ENCODE data around the gene KIF5C. TPM values are rescaled to one million over a fixed set of nuclear protein-coding genes. Genes with fewer than 3 reads are reported as not detected.
"Not testable (repeated sequence)": the region's sequence is repeated elsewhere in the genome, so short reads cannot be mapped to it uniquely, and the experiment has no call there.

KIF5C gene
- total RNA-seq, 6 donors from 2014 or later, result 0.44 to 1.6 (median 0.85) TPM

DNA sequence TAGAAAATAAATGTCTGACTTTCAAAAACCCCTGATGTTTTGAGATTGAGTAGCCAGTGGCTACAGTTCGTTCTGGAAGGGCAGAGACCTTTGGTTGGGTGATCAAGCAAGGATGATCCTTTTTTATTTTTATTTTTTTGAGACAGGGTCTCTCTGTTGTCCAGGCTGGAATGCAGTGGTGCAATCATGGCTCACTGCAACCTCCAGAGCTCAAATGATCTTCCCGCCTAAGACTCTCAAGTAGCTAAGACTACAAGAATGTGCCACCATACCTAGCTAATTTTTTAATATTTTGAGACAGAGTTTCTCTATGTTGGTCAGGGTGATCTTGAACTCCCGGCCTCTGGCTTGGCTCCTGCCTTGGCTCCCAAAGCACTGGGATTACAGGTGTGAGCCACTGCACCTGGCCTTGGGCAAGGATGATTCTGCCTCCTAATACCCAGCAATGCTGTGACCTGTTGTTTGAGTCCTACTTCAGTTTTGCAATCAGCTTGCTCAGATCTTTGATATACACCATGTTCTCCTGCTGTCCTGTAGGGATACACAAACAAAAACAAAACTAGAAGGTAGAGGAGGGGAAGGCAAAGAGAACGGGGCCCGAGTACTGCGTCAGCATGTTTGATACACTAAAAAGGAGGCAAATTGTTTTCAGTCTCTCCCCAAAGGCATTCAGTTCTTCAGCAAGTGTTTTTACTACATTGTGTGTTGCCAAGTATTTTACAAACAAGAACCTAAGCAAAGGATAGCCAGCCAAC, 104.3 kb downstream of the KIF5C start:
- H3K4me3 ChIP-seq, result no peak overlapping the region
- no peaks in the 10 kb centered on the region for H3K27me3 ChIP-seq
- peaks cover 0 to 5% (median 1%) of the 10 kb centered on the region in 4 donors for H3K4me1 ChIP-seq
- no peak overlapping the region for H3K27ac ChIP-seq
- DNase-seq, result no peak
- no peaks in the 10 kb centered on the region for H3K36me3 ChIP-seq
- TF ChIP-seq CTCF (IDR thresholded peaks at IDR 0.05) (no peak), EP300 (IDR thresholded peaks at IDR 0.05) (no peak), POLR2AphosphoS5 (IDR thresholded peaks at IDR 0.05) (no peak), POLR2A (IDR thresholded peaks at IDR 0.05) (no peak)
- 78 to 81% methylated on average over 6 of the region's 6 CpGs for WGBS, 2 donors
- H3K9me3 ChIP-seq, result no peaks in the 10 kb centered on the region
- ATAC-seq (ENCODE audit: low FRiP score in 2 of 2), result no peak

- Histone ChIP-seq H3K4me1 (peaks cover 0 to 5% (median 1%) of the 10 kb centered on the region in 4 donors), H3K36me3 (no peaks in the 10 kb centered on the region), H3K9me3 (no peaks in the 10 kb centered on the region), H3K4me3 (no peak overlapping the region), H3K27ac (no peak overlapping the region), H3K27me3 (no peaks in the 10 kb centered on the region)
- TF ChIP-seq POLR2AphosphoS5 (IDR thresholded peaks at IDR 0.05) (no peak), CTCF (IDR thresholded peaks at IDR 0.05) (no peak)
- ATAC-seq (ENCODE audit: low FRiP score in 2 of 2) (no peak), DNase-seq (no peak)
- WGBS, 2 donors, result 34 to 37% methylated on average over 4 of the region's 4 CpGs
Measured at GRCh38 chr2:148979919-148980277, 104.9 kb downstream of the KIF5C start.

GRCh38 chr2:148980496-148980895, 105.5 kb downstream of the KIF5C start:
- not testable (repeated sequence) for H3K27ac ChIP-seq; H3K27me3 ChIP-seq; H3K4me3 ChIP-seq; H3K36me3 ChIP-seq; ATAC-seq (ENCODE audit: low FRiP score in 2 of 2); H3K9me3 ChIP-seq; H3K4me1 ChIP-seq; DNase-seq
- 86 to 89% methylated on average over 3 of the region's 3 CpGs for WGBS, 2 donors

DNA sequence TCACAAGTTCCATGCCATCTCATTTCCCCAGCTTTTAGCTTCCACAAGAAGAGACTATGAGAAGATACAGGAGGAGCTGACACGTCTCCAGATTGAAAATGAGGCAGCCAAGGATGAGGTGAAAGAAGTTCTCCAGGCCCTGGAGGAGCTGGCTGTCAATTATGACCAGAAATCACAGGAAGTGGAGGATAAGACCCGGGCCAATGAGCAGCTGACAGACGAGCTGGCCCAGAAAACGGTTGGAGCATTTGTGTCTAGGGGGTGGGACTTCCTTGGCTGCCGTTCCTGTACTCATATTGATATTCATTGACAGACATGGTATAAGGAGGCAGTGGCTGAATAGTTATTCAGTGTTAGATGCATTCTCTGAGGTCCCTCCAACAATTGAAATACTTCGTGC, 106.3 kb downstream of the KIF5C start:
- H3K27ac ChIP-seq, result no peak overlapping the region
- no peaks in the 10 kb centered on the region for H3K27me3 ChIP-seq
- no peak overlapping the region for H3K4me3 ChIP-seq
- ATAC-seq (ENCODE audit: low FRiP score in 2 of 2), result no peak
- no peaks in the 10 kb centered on the region for H3K9me3 ChIP-seq
- no peak for DNase-seq
- TF ChIP-seq EP300 (IDR thresholded peaks at IDR 0.05) (no peak), POLR2A (IDR thresholded peaks at IDR 0.05) (no peak), POLR2AphosphoS5 (IDR thresholded peaks at IDR 0.05) (no peak), CTCF (IDR thresholded peaks at IDR 0.05) (no peak)
- WGBS, 2 donors, result 89 to 90% methylated on average over 6 of the region's 6 CpGs
- H3K36me3 ChIP-seq, result no peaks in the 10 kb centered on the region
- peaks cover 0 to 5% (median 0%) of the 10 kb centered on the region in 4 donors for H3K4me1 ChIP-seq

DNA sequence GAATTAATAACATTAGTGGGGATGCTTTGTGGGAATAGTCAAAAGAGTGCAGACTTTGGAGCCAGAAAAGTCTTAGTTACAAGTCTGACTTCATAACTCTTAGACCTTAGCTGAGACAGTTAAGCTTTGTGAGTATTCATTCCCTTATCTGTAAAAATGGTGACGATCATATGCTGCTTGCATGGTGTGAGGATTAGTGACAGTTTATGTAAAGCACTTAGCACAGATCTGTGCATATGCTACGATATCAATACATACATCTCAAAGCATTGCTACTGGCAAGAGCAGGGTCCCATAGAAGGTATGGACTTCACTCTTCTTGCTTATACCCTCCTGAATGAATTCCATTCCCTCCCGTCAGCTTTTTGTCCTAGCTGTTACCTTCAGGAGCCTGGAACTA, 106.8 kb downstream of the KIF5C start:
- Histone ChIP-seq H3K36me3 (no peaks in the 10 kb centered on the region), H3K27ac (no peak overlapping the region), H3K27me3 (no peaks in the 10 kb centered on the region), H3K4me3 (no peak overlapping the region), H3K9me3 (no peaks in the 10 kb centered on the region), H3K4me1 (peaks cover 0 to 5% (median 0%) of the 10 kb centered on the region in 4 donors)
- no peak for DNase-seq
- TF ChIP-seq POLR2AphosphoS5 (IDR thresholded peaks at IDR 0.05), result no peak
- TF ChIP-seq CTCF (IDR thresholded peaks at IDR 0.05), result no peak
- no peak for TF ChIP-seq EP300 (IDR thresholded peaks at IDR 0.05)
- no peak for TF ChIP-seq POLR2A (IDR thresholded peaks at IDR 0.05)
- no peak for ATAC-seq (ENCODE audit: low FRiP score in 2 of 2)
- WGBS, 2 donors, result 98 to 99% methylated on average over 3 of the region's 3 CpGs
